ENCODE measurements around the gene WDFY4.

DNA sequence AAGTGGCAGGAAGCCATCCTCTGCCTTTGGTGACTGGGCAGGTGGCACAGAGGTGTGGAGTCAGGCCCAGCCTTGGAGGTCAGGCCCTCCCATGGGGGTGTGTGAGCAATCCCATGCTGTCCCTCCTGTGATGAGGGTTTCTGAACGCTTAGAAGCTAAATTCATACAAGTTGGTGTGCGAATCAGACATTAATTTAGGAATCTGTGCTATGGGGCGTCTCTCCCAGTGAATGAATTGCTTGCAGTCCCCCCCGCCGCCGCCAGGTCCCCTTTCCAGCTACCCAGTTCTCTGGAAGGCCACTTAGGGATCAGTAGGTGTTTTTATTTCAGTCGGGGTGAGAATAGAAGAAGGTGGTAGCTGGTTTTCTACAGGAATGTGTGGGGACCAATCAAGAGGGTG is 217.4 kb downstream of the WDFY4 start:
- TF ChIP-seq ZNF266 (tag by site-specific recombination; IDR thresholded peaks at IDR 0.05; ENCODE audit: low read depth) (no peak), ZNF138 (tag by site-specific recombination; IDR thresholded peaks at IDR 0.05; ENCODE audit: borderline replicate concordance) (no peak), CTCF (tag by site-specific recombination; IDR thresholded peaks at IDR 0.05) (no peak), ZNF658 (tag by site-specific recombination; IDR thresholded peaks at IDR 0.05) (no peak), ZNF140 (tag by site-specific recombination; IDR thresholded peaks at IDR 0.05) (no peak)

All from HEK293 (cell line).